NCI-H524 (cell line): Measurements from ENCODE around the gene F8A1.
"Not testable (repeated sequence)": the region's sequence is repeated elsewhere in the genome, so short reads cannot be mapped to it uniquely, and the experiment has no call there.

Experiments used
- DNase-seq, 2 experiments: peaks; one replicate each; lab custom pipeline; 2025; lab: John Stamatoyannopoulos, UW

Gene F8A1

DNA sequence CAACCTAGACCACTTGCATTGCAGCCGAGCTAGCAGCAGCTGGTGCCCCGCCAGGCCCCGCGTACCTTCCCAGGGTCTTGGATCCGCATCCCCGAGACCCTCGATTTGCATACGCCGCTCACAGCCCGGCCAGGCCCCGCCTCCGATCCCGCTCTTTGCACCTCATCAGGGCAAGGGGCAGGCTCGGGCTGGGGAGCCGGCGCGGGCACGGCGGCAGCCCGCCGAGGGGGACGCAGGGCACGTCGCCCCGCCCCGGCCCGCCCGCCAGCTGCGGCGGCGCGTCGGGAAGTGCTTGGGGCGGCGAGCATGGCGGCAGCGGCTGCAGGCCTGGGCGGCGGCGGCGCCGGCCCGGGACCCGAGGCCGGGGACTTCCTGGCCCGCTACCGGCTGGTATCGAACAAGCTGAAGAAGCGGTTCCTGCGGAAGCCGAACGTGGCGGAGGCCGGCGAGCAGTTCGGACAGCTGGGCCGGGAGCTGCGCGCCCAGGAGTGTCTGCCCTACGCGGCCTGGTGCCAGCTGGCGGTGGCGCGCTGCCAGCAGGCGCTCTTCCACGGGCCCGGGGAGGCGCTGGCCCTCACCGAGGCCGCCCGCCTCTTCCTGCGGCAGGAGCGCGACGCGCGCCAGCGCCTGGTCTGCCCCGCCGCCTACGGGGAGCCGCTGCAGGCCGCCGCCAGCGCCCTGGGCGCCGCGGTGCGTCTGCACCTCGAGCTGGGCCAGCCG lies at the start of gene F8A1:
Gene F8A1, plus strand, starts transcription at position 287 of the 720 bp plus-strand sequence. Its CDS starts 20 bp downstream, at position 307.
- not testable (repeated sequence) for DNase-seq

DNA sequence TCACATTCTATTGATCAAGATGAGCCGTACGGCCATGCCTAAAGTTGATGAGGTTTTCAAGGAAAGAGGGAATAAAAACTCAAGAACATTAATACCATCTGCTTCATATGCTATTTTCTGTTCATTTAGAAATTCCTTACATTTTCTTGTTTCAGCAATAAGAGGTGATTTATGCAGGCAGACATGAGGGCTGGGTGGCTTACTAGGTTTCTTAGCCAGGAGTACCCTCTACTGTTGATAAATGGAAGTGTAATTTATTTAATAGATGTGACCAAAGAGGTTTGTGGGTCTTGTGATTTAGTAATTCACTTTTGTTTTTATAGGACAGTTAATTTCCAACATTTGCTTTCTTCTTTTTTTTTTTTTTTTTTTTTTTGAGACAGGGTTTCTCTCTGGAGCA lies 45.3 kb upstream of the F8A1 start:
- peak; percentile 17 to 57 for DNase-seq

DNA sequence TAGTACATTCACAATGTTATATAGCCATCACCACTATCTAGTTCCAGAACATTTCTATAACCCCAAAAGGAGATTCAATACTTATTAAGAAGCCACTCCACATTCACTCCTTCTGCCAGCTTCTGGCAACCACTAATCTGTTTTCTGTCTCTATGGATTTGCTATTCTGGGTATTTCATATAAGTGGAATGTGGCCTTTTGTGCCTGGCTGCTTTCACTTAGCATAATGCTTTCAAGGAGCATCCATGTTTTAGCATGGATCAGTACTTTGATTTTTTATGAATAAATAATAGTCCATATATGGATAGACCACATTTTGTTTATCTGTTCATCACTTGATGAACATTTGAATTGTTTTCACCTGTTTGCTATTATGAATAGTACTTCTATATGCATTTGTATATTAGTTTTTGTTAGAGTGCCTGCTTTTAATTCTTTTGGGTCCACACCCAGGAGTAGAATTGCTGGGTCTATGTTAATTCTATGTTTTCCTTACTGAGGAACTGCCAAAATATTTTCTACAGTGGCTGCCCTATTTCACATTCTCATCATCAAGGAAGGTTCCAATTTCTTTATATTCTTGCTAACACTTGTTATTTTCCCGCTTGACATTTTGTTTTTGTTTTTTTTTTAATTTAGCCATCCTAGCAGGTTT lies 35.1 kb upstream of the F8A1 start:
- peak in 1 of 2 experiments; percentile 49 for DNase-seq

DNA sequence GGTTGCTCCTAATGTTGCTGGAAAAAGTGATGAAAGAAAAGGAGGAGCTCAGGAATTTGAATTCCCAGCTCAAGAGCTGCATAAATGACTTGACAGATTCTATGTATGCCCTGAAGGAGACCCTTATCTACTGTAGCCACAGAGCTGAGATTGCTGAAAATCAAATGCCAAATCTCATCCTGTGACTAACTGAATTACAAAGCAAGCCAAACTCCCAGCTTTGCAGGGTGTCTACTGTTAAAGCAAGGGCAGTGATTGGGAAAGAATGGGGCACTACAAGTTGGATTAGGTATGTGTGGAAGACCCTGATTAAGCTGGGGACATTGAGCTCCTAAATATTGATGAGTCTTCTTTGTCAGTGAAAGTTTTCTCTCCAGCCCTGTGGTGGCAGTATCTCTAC lies 30.9 kb upstream of the F8A1 start:
- no peak for DNase-seq

DNA sequence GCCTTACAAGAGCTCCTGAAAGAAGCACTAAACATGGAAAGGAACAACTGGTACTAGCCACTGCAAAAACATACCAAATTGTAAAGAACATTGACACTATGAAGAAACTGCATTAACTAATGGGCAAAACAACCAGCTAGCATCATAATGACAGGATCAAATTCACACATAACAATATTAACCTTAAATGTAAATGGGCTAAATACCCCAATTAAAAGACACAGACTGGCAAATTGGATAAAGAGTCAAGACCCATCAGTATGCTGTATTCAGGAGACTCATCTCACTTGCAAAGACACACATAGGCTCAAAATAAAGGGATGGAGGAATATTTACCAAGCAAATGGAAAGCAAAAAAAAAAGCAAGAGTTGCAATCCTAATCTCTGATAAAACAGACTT lies 17.6 kb upstream of the F8A1 start:
- not testable (repeated sequence) for DNase-seq

DNA sequence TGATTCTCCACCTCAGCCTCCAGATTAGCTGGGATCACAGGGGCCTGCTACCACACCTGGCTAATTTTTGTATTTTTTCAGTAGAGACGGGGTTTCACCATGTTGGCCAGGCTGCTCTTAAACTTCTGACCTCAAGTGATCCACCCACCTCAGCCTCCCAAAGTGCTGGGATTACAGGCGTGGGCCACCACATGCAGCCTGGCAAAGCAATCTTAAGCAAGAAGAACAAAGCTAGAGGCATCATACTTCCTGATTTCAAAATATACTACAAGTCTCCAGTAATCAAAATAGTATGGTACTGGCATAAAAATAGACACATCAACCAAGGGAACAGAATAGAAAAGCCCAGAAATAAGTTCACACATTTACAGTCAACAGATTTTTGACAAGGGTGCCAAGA lies 12.8 kb upstream of the F8A1 start:
- no peak for DNase-seq

DNA sequence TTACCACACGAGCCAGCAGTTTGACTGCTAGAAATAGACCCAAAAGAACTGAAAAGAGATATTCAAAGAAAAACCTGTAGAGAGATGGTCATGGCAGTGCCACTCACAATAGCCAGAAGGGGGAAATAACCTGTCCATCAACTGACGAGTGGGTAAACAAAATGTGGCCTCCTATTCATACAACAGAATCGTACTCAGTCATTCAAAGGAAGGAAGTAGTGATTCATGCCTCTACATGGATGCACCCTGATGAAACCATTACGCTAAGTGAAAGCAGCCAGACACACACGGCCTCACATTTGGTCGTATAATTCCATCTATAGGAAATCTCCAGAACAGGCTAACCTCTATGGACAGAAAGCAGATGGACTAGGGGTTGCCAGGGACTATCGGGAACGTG lies 2.1 kb upstream of the F8A1 start:
- DNase-seq: not testable (repeated sequence)

DNA sequence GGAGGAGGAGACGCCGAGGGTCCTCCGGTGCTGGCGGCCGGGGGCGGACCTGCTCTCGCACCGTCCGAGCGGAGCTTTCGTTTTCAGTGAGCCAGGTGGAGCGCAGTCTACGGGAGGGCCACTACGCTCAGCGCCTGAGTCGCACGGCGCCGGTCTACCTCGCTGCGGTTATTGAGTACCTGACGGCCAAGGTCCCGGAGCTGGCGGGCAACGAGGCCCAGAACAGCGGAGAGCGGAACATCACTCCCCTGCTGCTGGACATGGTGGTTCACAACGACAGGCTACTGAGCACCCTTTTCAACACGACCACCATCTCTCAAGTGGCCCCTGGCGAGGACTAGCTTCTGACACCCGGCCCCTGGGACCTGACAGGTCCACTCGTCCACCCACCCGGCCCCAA lies 1.1 kb upstream of the F8A1 start:
- DNase-seq: not testable (repeated sequence)

DNA sequence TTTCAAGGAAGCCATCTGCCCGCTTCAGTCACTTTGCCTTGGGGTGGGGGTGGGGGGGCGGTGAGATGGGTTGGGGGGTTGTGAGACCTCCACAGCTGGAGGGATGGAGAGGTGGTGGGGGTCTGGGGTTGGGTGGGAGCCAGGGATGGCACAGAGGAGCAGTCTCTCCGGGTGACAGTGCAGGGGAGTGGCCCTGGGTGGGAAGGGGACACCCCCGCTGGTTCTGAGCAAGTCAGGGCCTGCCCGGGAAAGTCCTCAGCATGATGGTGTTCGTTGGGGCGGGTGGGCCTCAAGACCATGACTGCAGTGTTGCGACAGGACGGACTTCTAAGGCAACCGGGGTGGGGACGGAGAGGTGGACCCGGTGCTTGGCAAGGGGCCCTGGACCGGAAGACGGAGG lies 606 bp upstream of the F8A1 start:
- not testable (repeated sequence) for DNase-seq

DNA sequence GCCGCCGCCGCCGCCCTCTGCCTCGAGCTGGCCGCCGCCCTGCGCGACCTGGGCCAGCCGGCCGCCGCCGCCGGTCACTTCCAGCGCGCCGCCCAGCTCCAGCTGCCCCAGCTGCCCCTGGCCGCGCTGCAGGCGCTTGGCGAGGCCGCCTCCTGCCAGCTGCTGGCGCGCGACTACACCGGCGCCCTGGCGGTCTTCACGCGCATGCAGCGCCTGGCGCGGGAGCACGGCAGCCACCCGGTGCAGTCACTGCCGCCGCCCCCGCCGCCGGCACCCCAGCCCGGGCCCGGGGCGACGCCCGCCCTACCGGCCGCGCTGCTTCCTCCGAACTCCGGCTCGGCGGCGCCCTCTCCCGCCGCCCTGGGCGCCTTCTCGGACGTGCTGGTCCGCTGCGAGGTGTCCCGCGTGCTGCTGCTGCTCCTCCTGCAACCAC lies 650 bp downstream of the F8A1 start:
- not testable (repeated sequence) for DNase-seq

DNA sequence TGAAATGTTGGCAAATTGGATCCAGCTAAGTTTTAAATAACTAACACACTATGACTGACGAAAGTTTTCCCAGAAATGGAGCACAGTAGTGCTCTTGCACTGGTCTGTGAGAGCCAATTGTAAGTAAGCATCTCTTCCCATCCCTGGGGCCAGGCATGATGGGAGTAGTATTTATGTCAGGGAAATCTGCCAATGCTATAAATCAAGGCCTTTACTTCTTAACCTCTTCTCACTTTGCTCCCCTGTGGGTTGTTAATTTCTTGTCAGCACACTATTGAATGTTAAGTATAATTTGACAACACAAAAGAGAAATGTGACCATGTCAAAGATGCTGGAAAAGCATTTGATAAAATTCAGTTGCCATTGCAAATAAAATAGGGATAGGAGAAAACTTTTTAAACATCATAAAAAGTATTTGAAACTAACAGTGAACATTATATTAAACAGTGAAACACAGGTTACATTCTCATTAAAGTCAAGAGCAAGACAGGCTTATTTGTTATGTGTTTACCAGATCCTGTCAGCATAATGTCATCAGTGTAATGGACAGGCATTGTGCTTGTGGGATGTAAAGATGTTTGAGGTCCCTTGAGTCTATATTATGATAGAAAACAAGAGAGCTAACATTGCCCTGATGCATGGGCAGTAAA lies 5.0 kb downstream of the F8A1 start:
- no peak for DNase-seq

DNA sequence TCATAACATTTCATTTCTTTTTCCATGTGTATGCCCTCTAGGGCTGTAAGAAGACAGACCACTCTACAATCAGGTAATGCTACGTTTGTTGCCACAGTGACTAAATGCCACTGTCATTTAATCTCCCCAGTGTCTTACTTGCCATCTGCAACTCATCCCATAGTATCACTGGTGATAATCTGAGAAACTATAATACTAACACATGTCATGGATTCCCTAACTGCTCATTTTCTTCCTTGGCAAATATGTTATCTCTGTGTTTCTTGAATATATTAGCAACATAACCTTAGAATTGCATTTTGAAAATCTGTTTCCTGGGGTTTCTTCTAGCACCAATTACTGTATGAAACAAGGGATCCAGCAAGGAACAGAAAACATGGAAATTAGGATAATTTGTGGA lies 6.1 kb downstream of the F8A1 start:
- peak in 1 of 2 experiments; percentile 24 for DNase-seq

DNA sequence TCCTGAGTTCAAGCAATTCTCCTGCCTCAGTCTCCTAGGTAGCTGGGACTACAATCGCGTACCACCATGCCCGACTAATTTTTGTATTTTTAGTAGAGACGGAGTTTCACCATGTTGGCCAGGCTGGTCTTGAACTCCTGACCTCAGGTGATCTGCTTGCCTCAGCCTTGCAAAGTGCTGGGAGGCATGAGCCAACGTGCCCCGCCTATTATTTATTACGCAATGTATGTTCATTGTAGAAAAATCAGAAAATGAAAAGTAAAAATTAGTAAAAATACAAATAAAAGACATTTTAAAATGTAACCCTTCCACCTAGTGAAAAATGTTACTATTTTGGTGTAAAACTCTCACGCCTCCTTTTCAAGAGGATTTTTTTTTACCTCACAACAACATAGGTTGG lies 14.2 kb downstream of the F8A1 start:
- no peak for DNase-seq

DNA sequence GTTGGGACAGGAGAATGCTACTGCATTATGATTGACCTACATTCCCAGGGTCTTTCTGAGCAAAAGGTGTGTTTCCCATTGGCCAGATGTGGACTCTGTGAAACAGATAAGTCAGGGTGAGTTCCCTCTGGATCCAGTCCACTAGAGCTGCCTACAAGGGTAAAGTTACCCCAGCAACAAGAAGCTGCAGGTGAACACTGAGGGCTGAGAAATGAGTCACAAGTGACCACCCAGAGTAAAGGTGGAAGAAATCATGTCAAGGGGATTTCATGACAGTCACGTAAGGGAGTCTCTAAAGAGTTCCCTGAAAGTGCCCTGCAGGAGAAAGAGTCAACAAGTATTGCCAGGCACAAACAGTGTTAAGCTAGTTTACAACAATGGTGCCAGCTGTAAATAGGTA lies 16.3 kb downstream of the F8A1 start:
- DNase-seq: no peak

DNA sequence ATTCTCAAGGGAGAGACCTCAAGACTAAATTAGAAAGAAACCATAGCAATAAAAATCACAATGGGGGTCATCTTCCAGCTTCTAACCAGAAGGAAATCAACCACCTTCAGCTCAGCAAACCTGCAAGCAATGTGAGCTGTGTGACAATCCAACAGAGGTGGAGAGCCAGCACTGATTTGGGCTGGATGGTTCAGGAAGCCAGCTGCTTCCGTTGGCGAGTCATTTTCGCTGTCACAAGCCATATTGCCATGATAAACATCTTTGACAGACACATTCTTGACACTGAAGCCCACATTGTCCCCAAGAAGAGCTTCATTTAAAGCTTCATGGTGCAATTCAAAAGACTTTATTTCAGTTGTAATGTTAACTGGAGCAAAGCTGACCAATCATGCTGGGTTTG lies 22.7 kb downstream of the F8A1 start:
- no peak for DNase-seq

DNA sequence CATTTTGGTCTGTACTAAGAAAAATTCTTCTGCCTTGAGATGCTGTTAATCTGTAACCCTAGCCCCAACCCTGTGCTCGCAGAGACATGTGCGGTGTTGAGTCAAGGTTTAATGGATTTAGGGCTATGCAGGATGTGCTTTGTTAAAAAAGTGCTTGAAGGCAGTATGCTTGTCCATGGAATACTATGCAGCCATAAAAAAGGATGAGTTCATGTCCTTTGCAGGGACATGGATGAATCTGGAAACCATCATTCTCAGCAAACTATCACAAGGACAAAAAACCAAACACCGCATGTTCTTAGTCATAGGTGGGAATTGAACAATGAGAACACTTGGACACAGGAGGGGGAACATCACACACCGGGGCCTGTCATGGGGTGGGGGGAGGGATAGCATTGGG lies 23.9 kb downstream of the F8A1 start:
- not testable (repeated sequence) for DNase-seq

DNA sequence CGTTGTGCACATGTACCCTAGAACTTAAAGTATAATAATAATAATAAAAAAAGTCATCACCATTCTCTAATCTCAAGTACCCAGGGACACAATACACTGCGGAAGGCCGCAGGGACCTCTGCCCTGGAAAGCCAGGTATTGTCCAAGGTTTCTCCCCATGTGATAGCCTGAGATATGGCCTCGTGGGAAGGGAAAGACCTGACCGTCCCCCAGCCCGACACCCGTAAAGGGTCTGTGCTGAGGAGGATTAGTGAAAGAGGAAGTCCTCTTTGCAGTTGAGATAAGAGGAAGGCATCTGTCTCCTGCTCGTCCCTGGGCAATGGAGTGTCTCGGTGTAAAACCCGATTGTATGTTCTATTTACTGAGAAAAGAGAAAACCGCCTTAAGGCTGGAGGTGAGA lies 24.4 kb downstream of the F8A1 start:
- not testable (repeated sequence) for DNase-seq

DNA sequence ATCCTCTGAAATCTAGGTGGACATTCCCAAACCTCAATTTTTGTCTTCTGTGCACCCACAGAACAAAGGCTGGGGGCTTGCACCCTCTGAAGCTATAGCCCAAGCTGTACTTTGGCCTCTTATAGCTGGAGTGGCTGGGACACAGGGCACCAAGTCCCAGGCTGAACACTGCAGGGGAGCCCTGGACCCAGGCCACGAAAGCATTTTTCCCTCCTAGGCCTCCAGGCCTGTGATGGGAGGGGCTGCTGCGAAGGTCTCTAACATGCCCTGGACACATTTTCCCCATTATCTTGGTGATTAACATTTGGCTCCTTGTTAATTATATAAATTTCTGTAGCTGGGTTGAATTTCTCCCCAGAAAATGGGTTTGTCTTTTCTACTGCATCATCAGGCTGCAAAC lies 27.9 kb downstream of the F8A1 start:
- DNase-seq: no peak

DNA sequence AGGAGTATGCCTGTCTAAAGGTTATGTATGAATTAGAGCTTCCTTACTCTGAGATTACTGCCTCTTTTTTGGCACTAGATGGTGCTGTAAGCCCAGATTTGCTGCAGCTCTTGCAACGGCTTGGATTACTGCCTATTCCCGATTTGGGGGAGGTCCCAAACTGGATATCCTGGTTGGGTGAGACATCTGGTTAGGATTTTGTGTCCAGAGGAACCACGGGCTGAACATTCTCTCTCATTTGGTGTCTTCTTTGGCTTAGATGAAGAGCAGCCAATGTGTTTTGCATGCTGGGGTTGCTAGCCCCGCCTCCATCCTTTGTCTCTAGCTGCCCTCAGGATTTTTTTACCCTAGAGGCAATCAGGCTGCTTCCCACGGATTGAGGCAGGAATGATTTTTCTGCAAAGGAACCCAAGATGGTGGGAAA lies 31.9 kb downstream of the F8A1 start:
- peak; percentile 87 to 94 for DNase-seq

DNA sequence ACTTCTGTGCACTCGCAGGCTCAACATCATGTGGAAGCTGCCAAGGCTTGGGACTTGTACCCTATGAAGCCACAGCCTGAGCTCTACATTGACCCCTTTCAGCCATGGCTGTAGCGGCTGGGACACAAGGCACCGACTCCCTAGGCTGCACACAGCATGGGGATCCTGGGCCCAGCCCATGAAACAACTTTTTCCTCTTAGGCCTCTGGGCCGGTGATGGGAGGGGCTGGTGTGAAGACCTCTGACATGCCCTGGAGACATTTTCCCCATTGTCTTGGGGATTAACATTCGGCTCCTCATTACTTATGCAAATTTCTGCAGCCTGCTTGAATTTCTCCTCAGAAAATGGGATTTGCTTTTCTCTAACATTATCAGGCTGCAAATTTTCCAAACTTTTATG lies 38.6 kb downstream of the F8A1 start:
- not testable (repeated sequence) for DNase-seq
